ENCODE results near the gene CALN1. TPM values are rescaled to one million over a fixed set of nuclear protein-coding genes. Genes with fewer than 3 reads are reported as not detected.

CALN1 gene
- polyA plus RNA-seq, 1 experiment, result not detected

GRCh38 chr7:72321637-72322036 is 90.5 kb downstream of the CALN1 start:
- Histone ChIP-seq H3K27me3 (ENCODE audit: control insufficient read depth, insufficient read depth, low read length) (no peaks in the 10 kb centered on the region), H3K27ac (ENCODE audit: low read depth, low read length) (no peak overlapping the region), H3K9me3 (ENCODE audit: control insufficient read depth, insufficient read depth, low read length) (peaks cover 33% of the 10 kb centered on the region), H3K4me3 (ENCODE audit: low read depth, low read length) (no peak overlapping the region)
- POLR2A ChIA-PET, result no interaction called here
- CTCF ChIA-PET, result no interaction called here
- TF ChIP-seq CTCF (IDR thresholded peaks at IDR 0.05; ENCODE audit: low read depth, low read length), result no peak
- DNase-seq (ENCODE audit: low read depth, low spot score), result no peak

GRCh38 chr7:72321081-72321480 is 91.1 kb downstream of the CALN1 start:
- no peak overlapping the region for H3K27ac ChIP-seq (ENCODE audit: low read depth, low read length)

GRCh38 chr7:72317341-72317740 is 94.8 kb downstream of the CALN1 start:
- H3K27me3 ChIP-seq (ENCODE audit: control insufficient read depth, insufficient read depth, low read length), result no peaks in the 10 kb centered on the region
- H3K4me3 ChIP-seq (ENCODE audit: low read depth, low read length), result no peak overlapping the region
- CTCF ChIA-PET, result no interaction called here
- peaks cover 32% of the 10 kb centered on the region for H3K9me3 ChIP-seq (ENCODE audit: control insufficient read depth, insufficient read depth, low read length)
- no peak overlapping the region for H3K27ac ChIP-seq (ENCODE audit: low read depth, low read length)
- no peak for TF ChIP-seq CTCF (IDR thresholded peaks at IDR 0.05; ENCODE audit: low read depth, low read length)
- POLR2A ChIA-PET, result no interaction called here
- no peak for DNase-seq (ENCODE audit: low read depth, low spot score)

More at GRCh38 chr7:72321081-72321480, 91.1 kb downstream of the CALN1 start:
- ChIA-PET CTCF (no interaction called here), POLR2A (no interaction called here)
- Histone ChIP-seq H3K9me3 (ENCODE audit: control insufficient read depth, insufficient read depth, low read length) (peaks cover 33% of the 10 kb centered on the region), H3K27me3 (ENCODE audit: control insufficient read depth, insufficient read depth, low read length) (no peaks in the 10 kb centered on the region), H3K4me3 (ENCODE audit: low read depth, low read length) (no peak overlapping the region)
- DNase-seq (ENCODE audit: low read depth, low spot score), result no peak
- TF ChIP-seq CTCF (IDR thresholded peaks at IDR 0.05; ENCODE audit: low read depth, low read length), result no peak

- no peak for TF ChIP-seq CTCF (IDR thresholded peaks at IDR 0.05; ENCODE audit: low read depth, low read length)
- POLR2A ChIA-PET, result no interaction called here
- peaks cover 40% of the 10 kb centered on the region for H3K9me3 ChIP-seq (ENCODE audit: control insufficient read depth, insufficient read depth, low read length)
- no peaks in the 10 kb centered on the region for H3K27me3 ChIP-seq (ENCODE audit: control insufficient read depth, insufficient read depth, low read length)
- no peak for DNase-seq (ENCODE audit: low read depth, low spot score)
- H3K27ac ChIP-seq (ENCODE audit: low read depth, low read length), result no peak overlapping the region
- CTCF ChIA-PET, result no interaction called here
- H3K4me3 ChIP-seq (ENCODE audit: low read depth, low read length), result no peak overlapping the region
Measured at GRCh38 chr7:72316148-72316547, 96.0 kb downstream of the CALN1 start.

- no peak overlapping the region for H3K27ac ChIP-seq (ENCODE audit: low read depth, low read length)
- no peaks in the 10 kb centered on the region for H3K27me3 ChIP-seq (ENCODE audit: control insufficient read depth, insufficient read depth, low read length)
- POLR2A ChIA-PET, result no interaction called here
- no peak for TF ChIP-seq CTCF (IDR thresholded peaks at IDR 0.05; ENCODE audit: low read depth, low read length)
- H3K9me3 ChIP-seq (ENCODE audit: control insufficient read depth, insufficient read depth, low read length), result peaks cover 38% of the 10 kb centered on the region
- DNase-seq (ENCODE audit: low read depth, low spot score), result no peak
- H3K4me3 ChIP-seq (ENCODE audit: low read depth, low read length), result no peak overlapping the region
- CTCF ChIA-PET, result no interaction called here
Measured at GRCh38 chr7:72313906-72314305, 98.2 kb downstream of the CALN1 start.

Data from AG04450 (cell line).